GM21825 (cell line): ENCODE data around the gene TMEM217.

Experiments used
- ATAC-seq: cut with Tn5 transposase; IDR thresholded peaks from one replicate; pipeline ENCODE4 v1.9.1; 2021; ENCODE audit warnings: mild to moderate bottlenecking, moderate library complexity; ENCODE audit not compliant: unreplicated experiment

Gene TMEM217

GRCh38 chr6:37170273-37171200, 87.4 kb downstream of the TMEM217 start:
- peak; percentile 20 for ATAC-seq

- ATAC-seq = peak; percentile 68
Observed at GRCh38 chr6:37169496-37170272, 88.3 kb downstream of the TMEM217 start, which contains the start of gene PIM1. Gene PIM1 (plus strand): TSS chr6:37170152. CDS start chr6:37170576, 424 bp downstream.

- no peak for ATAC-seq
Observed at GRCh38 chr6:37168811-37169495, 89.0 kb downstream of the TMEM217 start.

- no peak for ATAC-seq
Observed at GRCh38 chr6:37168163-37168758, 89.7 kb downstream of the TMEM217 start.

GRCh38 chr6:37162740-37163139, 95.2 kb downstream of the TMEM217 start:
- no peak for ATAC-seq
